K562 (cell line): ENCODE data around the gene MARS2. TPM values are rescaled to one million over a fixed set of nuclear protein-coding genes. Genes with fewer than 3 reads are reported as not detected.
"Not testable (repeated sequence)": the region's sequence is repeated elsewhere in the genome, so short reads cannot be mapped to it uniquely, and the experiment has no call there.

Experiments used
- ATAC-seq: fragments of 200-7000 bp; cut with Tn5 transposase; 3 replicates; pipeline ENCODE4 v1.9.1; 2020; ENCODE audit warnings: moderate library complexity
- BruUV-seq: library from RNA; stranded (reverse); fragments of 400-500 nt; replicated peaks from 2 replicates; lab custom pipeline; 2021; lab: Mats Ljungman, UMichigan
- CTCF ChIA-PET: fragments of 300-600 bp; formaldehyde crosslinking; extraction: SDS; loops from one replicate; lab custom pipeline; 2021; ENCODE audit warnings: low intra/inter-chr PET ratio; lab: Yijun Ruan, JAX
- POLR2A ChIA-PET: fragments of 300-600, 350-650 bp; sonication (Branson Sonifier 250); formaldehyde crosslinking; extraction: SDS; loops from one replicate; lab custom pipeline; 2021; ENCODE audit warnings: antibody characterized with exemption, inconsistent platforms; lab: Yijun Ruan, JAX
- DNase-seq, 4 experiments: peaks; one replicate each; pipeline versions ENCODE4 v3.0.0 to v3.0.0-alpha.2; 2011 to 2018; ENCODE audit warnings: low spot score in 3 of 4, mixed read lengths in 3 of 4; ENCODE audit errors: extremely low read depth in 1 of 4
- FAIRE-seq: peaks from 2 replicates; lab custom pipeline; 2011; peaks lifted over from hg19 to GRCh38; lab: Jason Lieb, UNC
- H2AFZ ChIP-seq: 2 replicates; pipeline ENCODE4 v1.6.0; 2011; ENCODE audit warnings: low read depth, low read length, control low read depth, inconsistent platforms
- H3K27ac ChIP-seq: fragments of 200-600 bp; 3 replicates; pipeline ENCODE4 v1.8.0; 2011; ENCODE audit warnings: low read depth, mild to moderate bottlenecking, control low read depth, inconsistent platforms, low read length, moderate library complexity, mixed read lengths; ENCODE audit errors: extremely low read depth
- H3K27me3 ChIP-seq, 2 experiments: fragments of 300-600 bp in 1 of 2; 2 replicates in 1 of 2; 3 replicates in 1 of 2; pipeline versions ENCODE4 v1.6.0 to v1.8.0; 2011; ENCODE audit warnings: inconsistent platforms in 2 of 2, low read length in 2 of 2, mild to moderate bottlenecking in 1 of 2, mixed read lengths in 1 of 2, moderate library complexity in 1 of 2; ENCODE audit not compliant: control insufficient read depth in 2 of 2, insufficient read depth in 2 of 2
- H3K36me3 ChIP-seq: fragments of 300-600 bp; 3 replicates; pipeline ENCODE4 v1.8.0; 2011; ENCODE audit warnings: mild to moderate bottlenecking, low read length, inconsistent platforms; ENCODE audit not compliant: control insufficient read depth, insufficient read depth
- H3K4me1 ChIP-seq, 2 experiments: fragments of 200-600 bp in 1 of 2; replicated peaks in 1 of 2; 2 replicates in 1 of 2; 3 replicates in 1 of 2; pipeline versions ENCODE4 v1.5.1 to v1.8.0; 2011; ENCODE audit warnings: inconsistent platforms in 2 of 2, low read length in 2 of 2, mild to moderate bottlenecking in 1 of 2, mixed read lengths in 1 of 2, moderate library complexity in 1 of 2; ENCODE audit not compliant: control insufficient read depth in 2 of 2, insufficient read depth in 2 of 2
- H3K4me2 ChIP-seq: 2 replicates; pipeline ENCODE4 v1.6.1; 2011; ENCODE audit warnings: low read length, control low read depth, inconsistent platforms, mixed read lengths; ENCODE audit not compliant: insufficient read depth
- H3K4me3 ChIP-seq: fragments of 200-600 bp; sonication (generic), shearing (Covaris generic); 2 replicates; pipeline ENCODE4 v1.5.1; 2016; ENCODE audit warnings: control low read depth, inconsistent platforms
- H3K79me2 ChIP-seq: fragments of 200-600 bp; 3 replicates; pipeline ENCODE4 v1.8.0; 2011; ENCODE audit warnings: low read length, inconsistent platforms; ENCODE audit not compliant: control insufficient read depth, insufficient read depth
- H3K9ac ChIP-seq, 2 experiments: 2 replicates each; pipeline versions ENCODE4 v1.6.0 to v1.6.1; 2011; ENCODE audit warnings: low read depth in 2 of 2, low read length in 2 of 2, control low read depth in 1 of 2, inconsistent platforms in 1 of 2, mild to moderate bottlenecking in 1 of 2, mixed read lengths in 1 of 2; ENCODE audit not compliant: insufficient read depth in 1 of 2
- H3K9me1 ChIP-seq: one replicate; pipeline ENCODE4 v1.6.0; 2011; ENCODE audit warnings: inconsistent platforms, mild to moderate bottlenecking, low read length, moderate library complexity; ENCODE audit not compliant: control insufficient read depth, insufficient read depth
- H3K9me3 ChIP-seq: replicated peaks from 2 replicates; pipeline ENCODE4 v1.5.1; 2011; ENCODE audit warnings: low read depth, low read length, inconsistent platforms; ENCODE audit not compliant: control insufficient read depth, insufficient read depth
- H4K20me1 ChIP-seq: replicated peaks from 2 replicates; pipeline ENCODE4 v1.6.1; 2011; ENCODE audit warnings: low read length, inconsistent platforms, mixed read lengths; ENCODE audit not compliant: control insufficient read depth, insufficient read depth
- EP400 ChIP-seq: fragments of 450-650 bp; IDR thresholded peaks from 2 replicates; pipeline ENCODE4 v1.6.1; 2017; ENCODE audit warnings: antibody characterized with exemption, mild to moderate bottlenecking, moderate library complexity
- MAZ ChIP-seq, 2 experiments: fragments of 450-650 bp in 1 of 2; sonication (generic) in 1 of 2; formaldehyde crosslinking; IDR thresholded peaks in 1 of 2; conservative IDR thresholded peaks in 1 of 2; 2 replicates each; pipeline versions ENCODE4 v1.4.0 to v1.5.0; 2020; ENCODE audit warnings: mild to moderate bottlenecking in 1 of 2, missing genetic modification reagents in 1 of 2
- NRF1 ChIP-seq, 2 experiments: fragments of 450-650 bp; IDR thresholded peaks in 1 of 2; conservative IDR thresholded peaks in 1 of 2; 2 replicates each; pipeline ENCODE4 v1.6.1; 2014; ENCODE audit warnings: mild to moderate bottlenecking in 2 of 2
- PHF8 ChIP-seq: fragments of 200-600 bp; sonication (generic); IDR thresholded peaks from 2 replicates; pipeline ENCODE4 v1.6.1; 2012; ENCODE audit warnings: mixed run types, mild to moderate bottlenecking, inconsistent platforms, low read length, moderate library complexity, borderline replicate concordance
- POLR2G ChIP-seq: fragments of 200-400 bp; formaldehyde crosslinking; IDR thresholded peaks from 2 replicates; pipeline ENCODE4 v1.6.1; 2017; ENCODE audit warnings: low read depth, mild to moderate bottlenecking, antibody characterized with exemption, low read length, moderate library complexity
- RBFOX2 ChIP-seq: fragments of 200-400 bp; formaldehyde crosslinking; IDR thresholded peaks from 2 replicates; pipeline ENCODE4 v1.6.1; 2017; ENCODE audit warnings: low read depth, mild to moderate bottlenecking, low read length, moderate library complexity
- TAF9B ChIP-seq: fragments of 450-650 bp; IDR thresholded peaks from 2 replicates; pipeline ENCODE4 v1.6.1; 2018; ENCODE audit warnings: mild to moderate bottlenecking; ENCODE audit not compliant: partially characterized antibody
- TBP ChIP-seq: optimal IDR thresholded peaks from 2 replicates; pipeline ENCODE3; 2011; ENCODE audit warnings: low read depth, low read length, improper control_type of control experiment
- WGBS: fragments of 100-300 bp; shearing (Covaris generic); methylation state at CpG from one replicate; pipeline ENCODE4 v1.1.6; 2016; ENCODE audit warnings: low coverage, mixed read lengths; ENCODE audit not compliant: insufficient coverage; ENCODE audit errors: missing lambda C conversion rate; 5-methylcytosine and 5-hydroxymethylcytosine counted together
- in situ Hi-C: fragments of 300-500 bp; cut with MboI; formaldehyde crosslinking; loops from 4 replicates; pipeline ENCODE4 v1.15.0; 2018; ENCODE audit warnings: inconsistent platforms, mixed read lengths
- intact Hi-C: fragments of 100-400 bp; cut with micrococcal nuclease; formaldehyde crosslinking; loops from 2 replicates; pipeline ENCODE4 v1.14.2; 2022
- polyA plus RNA-seq, 8 experiments: library from polyadenylated mRNA; depleted of rRNA in 4 of 8; stranded (reverse) in 5 of 8; unstranded in 3 of 8; fragments of >200 nt; fragmentation: Nextera tagmentation in 2 of 8; fragmentation: Illumina TruSeq in 1 of 8; extraction: Ambion mirVana in 2 of 8; extraction: Trizol in 1 of 8; gene quantifications; 2 replicates each; pipeline versions ENCODE4 v1.2.1 to v1.2.3, GENCODE V29; 2011 to 2014; ENCODE audit warnings: inconsistent platforms in 1 of 8, missing spikeins in 1 of 8
- total RNA-seq, 7 experiments: library from RNA; depleted of rRNA in 6 of 7; stranded (reverse); fragments of >200 nt in 6 of 7; fragmentation: Illumina TruSeq in 2 of 7; extraction: Trizol in 2 of 7; gene quantifications; 2 replicates each; pipeline versions ENCODE4 v1.2.1 to v1.2.3, GENCODE V29; 2011 to 2021; ENCODE audit warnings: low replicate concordance in 1 of 7
- TF ChIP-seq, protein P1 (sequence below): fragments of 450-650 bp; IDR thresholded peaks from 2 replicates; pipeline ENCODE4 v1.6.1; 2017; ENCODE audit warnings: antibody characterized with exemption, mild to moderate bottlenecking
- TF ChIP-seq, protein P2 (sequence below), 2 experiments: fragments of 450-650 bp; conservative IDR thresholded peaks; 2 replicates each; pipeline ENCODE4 v1.6.1; 2017; ENCODE audit warnings: mild to moderate bottlenecking in 2 of 2, moderate library complexity in 2 of 2

MARS2 gene
- total and polyA plus RNA-seq, 9 of the 15 experiments (the other 6 are each of a cell fraction or from before 2014, with no cell fraction given) = 4.0 to 17.6 (median 12.5) TPM

DNA sequence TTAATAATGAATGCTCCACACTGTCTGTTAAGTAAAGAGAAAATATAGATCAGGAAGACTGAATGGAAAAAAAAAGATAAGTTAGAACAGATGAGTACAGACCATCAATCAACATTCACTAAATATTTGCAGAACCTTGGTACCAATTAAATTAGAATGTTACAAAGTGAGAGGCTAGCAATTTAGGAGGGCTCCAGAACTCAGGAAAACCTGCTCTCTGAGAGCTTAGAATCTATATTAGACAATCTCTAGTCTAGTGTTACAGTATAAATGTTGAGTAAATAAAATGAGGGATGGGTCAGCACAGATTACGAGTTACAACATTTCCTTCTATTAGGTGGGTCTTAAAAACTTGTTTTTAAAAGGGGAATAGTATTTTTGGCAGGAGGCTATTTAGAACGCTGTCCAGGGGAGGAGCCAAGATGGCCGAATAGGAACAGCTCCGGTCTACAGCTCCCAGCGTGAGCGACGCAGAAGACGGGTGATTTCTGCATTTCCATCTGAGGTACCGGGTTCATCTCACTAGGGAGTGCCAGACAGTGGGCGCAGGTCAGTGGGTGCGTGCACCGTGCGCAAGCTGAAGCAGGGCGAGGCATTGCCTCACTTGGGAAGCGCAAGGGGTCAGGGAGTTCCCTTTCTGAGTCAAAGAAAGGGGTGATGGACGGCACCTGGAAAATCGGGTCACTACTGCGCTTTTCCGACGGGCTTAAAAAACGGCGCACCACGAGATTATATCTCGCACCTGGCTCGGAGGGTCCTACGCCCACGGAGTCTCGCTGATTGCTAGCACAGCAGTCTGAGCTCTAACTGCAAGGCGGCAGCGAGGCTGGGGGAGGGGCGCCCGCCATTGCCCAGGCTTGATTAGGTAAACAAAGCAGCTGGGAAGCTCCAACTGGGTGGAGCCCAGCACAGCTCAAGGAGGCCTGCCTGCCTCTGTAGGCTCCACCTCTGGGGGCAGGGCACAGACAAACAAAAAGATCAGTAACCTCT is 23.7 kb downstream of the MARS2 start:
- H3K9me3 ChIP-seq, in situ Hi-C loops, H3K4me1 ChIP-seq, H3K9me1 ChIP-seq, H3K36me3 ChIP-seq, FAIRE-seq, H3K27me3 ChIP-seq, H3K79me2 ChIP-seq, H4K20me1 ChIP-seq: not testable (repeated sequence)
- Histone ChIP-seq H3K9ac (peak overlapping the region; percentile 72 to 81), H3K4me3 (peak overlapping the region; percentile 34), H3K4me2 (peak overlapping the region; percentile 73), H3K27ac (peak overlapping the region; percentile 83), H2AFZ (peak overlapping the region; percentile 97)
- intact Hi-C loops = loop anchor here (5.0 kb wide), 1 partner anchor 48 kb away; no protein-coding TSS in a partner anchor
- 3% methylated on average over 19 of the region's 32 CpGs for WGBS
- ChIA-PET CTCF (interaction anchor here (0.6 kb wide), 1 partner anchor 567 kb away, joined by 3 read pairs; no protein-coding TSS in a partner anchor), POLR2A (interaction anchor here (0.6 to 1.0 kb wide), 4 partner anchors 17 to 1603 kb away, joined by 3 to 6 read pairs (median 4); no protein-coding TSS in a partner anchor)
- ATAC-seq (peak; percentile 90), DNase-seq (peak in 1 of 4 experiments; percentile 48)
- BruUV-seq = TSS peak; percentile 75
- peak; percentile 51 for TF ChIP-seq RBFOX2
- TF ChIP-seq TBP = peak; percentile 20
- TF ChIP-seq, protein P1, sequence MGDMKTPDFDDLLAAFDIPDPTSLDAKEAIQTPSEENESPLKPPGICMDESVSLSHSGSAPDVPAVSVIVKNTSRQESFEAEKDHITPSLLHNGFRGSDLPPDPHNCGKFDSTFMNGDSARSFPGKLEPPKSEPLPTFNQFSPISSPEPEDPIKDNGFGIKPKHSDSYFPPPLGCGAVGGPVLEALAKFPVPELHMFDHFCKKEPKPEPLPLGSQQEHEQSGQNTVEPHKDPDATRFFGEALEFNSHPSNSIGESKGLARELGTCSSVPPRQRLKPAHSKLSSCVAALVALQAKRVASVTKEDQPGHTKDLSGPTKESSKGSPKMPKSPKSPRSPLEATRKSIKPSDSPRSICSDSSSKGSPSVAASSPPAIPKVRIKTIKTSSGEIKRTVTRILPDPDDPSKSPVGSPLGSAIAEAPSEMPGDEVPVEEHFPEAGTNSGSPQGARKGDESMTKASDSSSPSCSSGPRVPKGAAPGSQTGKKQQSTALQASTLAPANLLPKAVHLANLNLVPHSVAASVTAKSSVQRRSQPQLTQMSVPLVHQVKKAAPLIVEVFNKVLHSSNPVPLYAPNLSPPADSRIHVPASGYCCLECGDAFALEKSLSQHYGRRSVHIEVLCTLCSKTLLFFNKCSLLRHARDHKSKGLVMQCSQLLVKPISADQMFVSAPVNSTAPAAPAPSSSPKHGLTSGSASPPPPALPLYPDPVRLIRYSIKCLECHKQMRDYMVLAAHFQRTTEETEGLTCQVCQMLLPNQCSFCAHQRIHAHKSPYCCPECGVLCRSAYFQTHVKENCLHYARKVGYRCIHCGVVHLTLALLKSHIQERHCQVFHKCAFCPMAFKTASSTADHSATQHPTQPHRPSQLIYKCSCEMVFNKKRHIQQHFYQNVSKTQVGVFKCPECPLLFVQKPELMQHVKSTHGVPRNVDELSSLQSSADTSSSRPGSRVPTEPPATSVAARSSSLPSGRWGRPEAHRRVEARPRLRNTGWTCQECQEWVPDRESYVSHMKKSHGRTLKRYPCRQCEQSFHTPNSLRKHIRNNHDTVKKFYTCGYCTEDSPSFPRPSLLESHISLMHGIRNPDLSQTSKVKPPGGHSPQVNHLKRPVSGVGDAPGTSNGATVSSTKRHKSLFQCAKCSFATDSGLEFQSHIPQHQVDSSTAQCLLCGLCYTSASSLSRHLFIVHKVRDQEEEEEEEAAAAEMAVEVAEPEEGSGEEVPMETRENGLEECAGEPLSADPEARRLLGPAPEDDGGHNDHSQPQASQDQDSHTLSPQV = 0 out of 2 replicates have a peak, but pooled peaks have one; percentile 22
- 0 out of 4 replicates have a peak, but pooled peaks of 1 of the 2 experiments have one; percentile 26 for TF ChIP-seq MAZ (CRISPR knock-in tag; conservative IDR thresholded peaks at IDR 0.05 in 1 of 2, IDR thresholded peaks at IDR 0.05 in 1 of 2)
- TF ChIP-seq NRF1 (conservative IDR thresholded peaks at IDR 0.05 in 1 of 2, IDR thresholded peaks at IDR 0.05 in 1 of 2) = peak; percentile 52 to 60; a peak in 3 of 4 replicates
- peak; percentile 78 for TF ChIP-seq TAF9B
- TF ChIP-seq, protein P2, sequence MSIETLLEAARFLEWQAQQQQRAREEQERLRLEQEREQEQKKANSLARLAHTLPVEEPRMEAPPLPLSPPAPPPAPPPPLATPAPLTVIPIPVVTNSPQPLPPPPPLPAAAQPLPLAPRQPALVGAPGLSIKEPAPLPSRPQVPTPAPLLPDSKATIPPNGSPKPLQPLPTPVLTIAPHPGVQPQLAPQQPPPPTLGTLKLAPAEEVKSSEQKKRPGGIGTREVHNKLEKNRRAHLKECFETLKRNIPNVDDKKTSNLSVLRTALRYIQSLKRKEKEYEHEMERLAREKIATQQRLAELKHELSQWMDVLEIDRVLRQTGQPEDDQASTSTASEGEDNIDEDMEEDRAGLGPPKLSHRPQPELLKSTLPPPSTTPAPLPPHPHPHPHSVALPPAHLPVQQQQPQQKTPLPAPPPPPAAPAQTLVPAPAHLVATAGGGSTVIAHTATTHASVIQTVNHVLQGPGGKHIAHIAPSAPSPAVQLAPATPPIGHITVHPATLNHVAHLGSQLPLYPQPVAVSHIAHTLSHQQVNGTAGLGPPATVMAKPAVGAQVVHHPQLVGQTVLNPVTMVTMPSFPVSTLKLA (conservative IDR thresholded peaks at IDR 0.05) = peak in 1 of 2 experiments; percentile 33; a peak in 1 of 4 replicates
- TF ChIP-seq EP400 = peak; percentile 66
- TF ChIP-seq PHF8 = 0 out of 2 replicates have a peak, but pooled peaks have one; percentile 5
- TF ChIP-seq POLR2G = 0 out of 2 replicates have a peak, but pooled peaks have one; percentile 51
